Stimulated activated CD8-positive, alpha-beta memory T cell treated with anti-CD3 and anti-CD28 coated beads, Interleukin-7, amount 100 ng/mL, for 4 hours (primary cell): ENCODE results near the gene EEF2K.
"Not testable (repeated sequence)": the region's sequence is repeated elsewhere in the genome, so short reads cannot be mapped to it uniquely, and the experiment has no call there.

Source experiments
- DNase-seq, 2 donors: peaks; one replicate each; pipeline ENCODE4 v3.0.0-alpha.2; 2020; ENCODE audit warnings: low read depth in 2 of 2

EEF2K gene

DNA sequence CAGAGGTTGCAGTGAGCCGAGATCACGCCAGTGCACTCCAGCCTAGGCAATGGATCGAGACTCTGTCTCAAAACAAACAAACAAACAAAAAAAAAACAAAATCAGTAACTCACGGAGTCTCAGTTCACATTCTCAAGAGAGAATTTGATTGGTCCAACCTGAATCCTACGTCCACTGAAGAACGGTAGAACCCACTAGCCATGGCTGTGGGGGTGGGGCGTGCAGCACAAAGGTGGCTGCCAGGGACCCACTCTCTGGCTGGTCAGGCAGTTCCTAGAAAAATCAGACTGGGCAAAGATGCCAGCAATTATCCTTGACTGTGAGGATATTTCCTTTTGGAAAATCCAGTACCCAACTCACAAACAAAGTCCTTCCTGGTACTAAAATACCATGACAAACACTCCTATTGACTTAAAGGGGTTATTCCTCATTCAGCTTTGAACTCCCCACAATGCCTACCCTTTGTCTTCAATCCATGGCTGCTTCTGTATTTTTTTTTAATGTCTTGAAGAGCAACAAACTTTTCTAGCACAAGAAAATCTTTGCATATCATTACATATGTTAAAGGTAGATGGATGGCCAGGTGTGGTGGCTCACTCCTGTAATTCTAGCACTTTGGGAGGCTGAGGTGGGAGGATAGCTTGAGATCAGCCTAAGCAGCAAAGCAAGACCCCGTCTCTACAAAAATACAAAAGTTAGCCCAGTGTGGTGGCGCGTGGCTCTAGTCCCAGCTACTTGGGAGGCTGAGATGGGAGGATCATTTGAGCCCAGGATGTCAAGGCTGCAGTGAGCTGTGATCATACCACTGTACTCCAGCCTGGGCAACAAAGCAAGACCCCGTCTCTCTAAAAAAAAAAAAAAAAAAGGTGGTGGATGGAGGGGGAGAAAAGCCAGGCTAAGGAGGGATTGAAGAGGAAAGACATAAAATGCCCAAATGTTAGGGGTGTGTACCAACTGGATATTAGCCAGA is 87.3 kb downstream of the EEF2K start:
- DNase-seq = no peak

DNA sequence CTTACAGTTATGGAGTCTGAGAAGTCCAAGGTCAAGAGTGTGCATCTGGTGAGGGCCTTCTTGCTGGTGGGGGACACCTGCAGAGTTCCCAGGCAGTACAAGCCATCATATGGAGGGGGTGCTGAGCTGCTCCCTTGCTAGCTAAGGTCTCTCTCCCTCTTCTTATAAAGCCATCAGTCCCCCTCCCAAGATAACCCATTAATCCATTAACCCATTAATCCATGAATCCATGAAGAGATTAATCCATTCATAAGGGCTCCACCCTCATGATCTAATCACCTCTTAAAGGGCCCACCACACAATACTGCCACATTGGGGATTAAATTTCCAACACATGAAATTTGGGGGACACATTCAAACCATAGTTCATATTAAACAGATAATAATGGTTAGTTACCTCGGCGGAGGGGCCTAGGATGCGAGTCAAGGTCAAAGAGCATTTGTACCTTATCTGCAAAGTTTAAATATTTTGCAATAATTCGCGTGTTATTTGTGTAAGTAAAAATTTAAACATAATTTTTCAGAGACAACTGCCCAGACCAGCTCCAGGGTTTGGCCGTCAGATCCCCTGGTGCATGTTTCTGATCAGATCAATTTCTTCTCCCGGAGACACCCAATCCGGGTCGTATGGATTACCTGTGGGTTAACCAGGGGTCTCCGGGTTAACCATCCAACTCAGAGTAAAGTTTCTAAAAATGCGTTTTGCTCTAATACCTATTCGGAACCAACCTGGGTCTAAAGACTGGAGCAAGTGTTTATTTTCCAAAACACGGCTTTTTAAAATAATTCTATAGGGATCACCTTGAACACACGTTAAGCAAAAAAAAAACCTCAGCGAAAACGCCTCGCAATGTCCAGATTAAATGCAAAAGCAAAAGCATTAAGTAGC is 90.4 kb downstream of the EEF2K start:
- no peak for DNase-seq

GRCh38 chr16:22297114-22297870 is 91.2 kb downstream of the EEF2K start, which contains the start of gene POLR3E:
Gene POLR3E (plus strand): TSS chr16:22297409. CDS start chr16:22302969, 5,560 bp downstream.
- DNase-seq = peak; percentile 98 to 99

GRCh38 chr16:22297871-22298733 is 92.0 kb downstream of the EEF2K start:
- DNase-seq = peak; percentile 53 to 54

DNA sequence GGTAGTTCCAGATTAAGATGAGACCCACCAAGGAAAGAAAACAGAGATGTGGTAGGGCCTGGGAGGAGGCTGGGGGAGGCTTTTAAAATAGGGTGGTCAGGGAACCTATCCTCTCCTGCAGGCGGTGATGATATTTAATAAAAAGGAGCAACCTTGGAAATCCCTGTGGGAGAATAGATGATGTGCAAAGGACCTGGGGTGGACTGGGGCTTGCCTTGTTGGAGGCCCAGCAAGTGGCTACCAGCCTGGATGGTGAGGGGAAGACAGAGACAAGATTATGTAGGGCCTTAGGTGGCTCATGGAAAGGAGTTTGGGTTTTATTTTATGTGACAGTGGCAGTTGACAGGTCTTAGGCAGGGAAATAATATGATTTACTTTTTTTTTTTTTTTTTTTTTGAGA is 93.0 kb downstream of the EEF2K start:
- no peak for DNase-seq

- peak in 1 of 2 donors; percentile 17 for DNase-seq
Observed at GRCh38 chr16:22300427-22301071, 94.5 kb downstream of the EEF2K start.

DNA sequence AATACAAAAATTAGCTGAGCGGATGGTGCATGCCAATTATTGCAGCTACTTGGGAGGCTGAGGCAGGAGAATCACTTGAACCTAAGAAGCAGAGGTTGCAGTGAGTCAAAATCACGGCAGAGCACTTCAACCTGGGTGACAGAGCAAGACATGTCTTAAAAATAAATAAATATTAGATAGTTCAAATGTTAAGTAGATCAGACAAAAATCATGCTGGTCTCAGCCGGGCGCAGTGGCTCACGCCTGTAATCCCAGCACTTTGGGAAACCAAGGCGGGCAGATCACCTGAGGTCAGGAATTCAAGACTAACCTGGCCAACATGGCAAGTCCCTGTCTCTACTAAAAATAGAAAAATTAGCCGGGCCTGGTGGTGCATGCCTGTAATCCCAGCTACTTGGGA is 95.3 kb downstream of the EEF2K start:
- DNase-seq = not testable (repeated sequence)

GRCh38 chr16:22302776-22303363 is 96.8 kb downstream of the EEF2K start:
- no peak for DNase-seq

- no peak for DNase-seq
Observed at GRCh38 chr16:22304411-22304810, 98.3 kb downstream of the EEF2K start.

DNA sequence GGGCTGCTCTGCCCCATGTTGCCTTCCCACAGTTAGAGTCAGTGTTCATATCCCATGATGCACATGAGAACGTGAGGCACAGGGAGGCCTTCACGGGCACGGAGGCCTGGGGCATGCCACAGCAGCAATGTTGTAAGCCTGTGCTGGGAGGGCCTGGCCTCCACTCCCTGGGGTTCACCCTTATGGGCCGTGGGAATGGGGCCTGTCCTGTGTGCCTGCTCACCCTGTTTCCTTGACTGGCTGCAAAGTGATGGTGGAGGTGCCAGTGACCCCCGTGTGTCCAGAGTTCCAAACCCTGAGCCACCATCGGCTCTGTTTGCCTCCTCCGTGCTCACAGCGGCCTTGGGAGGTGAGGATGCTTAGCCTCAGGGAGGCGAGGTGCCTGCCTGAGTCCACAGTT is 100.7 kb downstream of the EEF2K start:
- no peak for DNase-seq

- no peak for DNase-seq
Observed at GRCh38 chr16:22307838-22308237, 101.8 kb downstream of the EEF2K start.

- no peak for DNase-seq
Observed at GRCh38 chr16:22308824-22309520, 102.9 kb downstream of the EEF2K start.

DNA sequence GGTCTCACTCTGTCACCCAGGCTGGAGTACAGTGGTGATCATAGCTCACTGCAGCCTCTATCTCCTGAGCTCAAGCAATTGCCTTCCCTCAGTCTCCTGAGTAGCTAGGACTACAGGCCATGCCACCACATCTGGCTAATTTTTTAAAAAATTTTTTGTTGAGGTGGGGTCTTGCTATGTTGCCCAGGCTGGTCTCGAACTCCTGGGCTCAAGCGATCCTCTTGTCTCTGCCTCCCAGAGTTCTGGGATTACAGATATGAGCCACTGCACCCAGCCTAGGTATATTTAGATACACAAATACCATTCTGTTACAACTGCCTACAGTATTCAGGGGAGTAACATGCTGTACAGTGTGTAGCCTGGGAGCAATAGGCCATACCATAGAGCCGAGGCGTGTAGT is 105.4 kb downstream of the EEF2K start:
- DNase-seq = no peak

GRCh38 chr16:22312897-22313781 is 107.1 kb downstream of the EEF2K start:
- no peak for DNase-seq

DNA sequence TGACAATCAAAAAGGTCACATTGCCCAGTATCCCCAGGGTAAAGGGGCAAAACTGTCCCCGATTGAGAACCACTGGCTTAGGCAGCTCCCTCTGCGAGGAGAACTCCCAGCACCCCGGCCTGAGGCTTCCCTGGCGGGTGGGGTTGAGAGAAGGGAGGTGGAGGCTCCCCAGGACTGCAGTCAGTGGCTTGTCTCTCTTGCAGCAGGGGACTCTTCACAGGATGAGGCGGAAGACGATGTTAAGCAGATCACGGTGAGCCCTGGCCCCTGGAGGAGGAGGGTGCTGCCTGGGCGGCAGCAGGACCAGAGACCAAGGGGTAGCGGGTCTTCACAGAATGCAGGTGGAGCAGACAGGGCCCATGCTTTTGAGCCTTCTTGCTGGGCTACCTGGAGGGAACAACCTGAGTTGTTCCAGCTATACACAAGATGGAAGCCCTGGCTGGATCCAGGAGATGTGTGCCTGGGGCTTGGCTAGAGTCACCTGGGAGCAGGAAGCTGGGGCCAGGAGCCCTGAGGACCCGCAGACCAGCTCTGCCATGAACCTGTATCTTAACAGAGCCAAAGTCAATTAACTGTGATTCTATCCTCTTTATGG is 107.9 kb downstream of the EEF2K start:
- no peak for DNase-seq

- no peak for DNase-seq
Observed at GRCh38 chr16:22314661-22315626, 108.9 kb downstream of the EEF2K start.

GRCh38 chr16:22315979-22316378 is 109.9 kb downstream of the EEF2K start:
- no peak for DNase-seq
